Activated T-helper 17 cell treated with anti-CD3 and anti-CD28 coated beads, Interleukin-2, amount 50 U/mL, for 72 hours (primary cell): ENCODE measurements around the gene TACC2. TPM values are rescaled to one million over a fixed set of nuclear protein-coding genes. Genes with fewer than 3 reads are reported as not detected.
"Not testable (repeated sequence)": the region's sequence is repeated elsewhere in the genome, so short reads cannot be mapped to it uniquely, and the experiment has no call there.

Source experiments
- ATAC-seq: fragments of 150-1000 bp; cut with Tn5 transposase; replicated peaks from 2 replicates; pipeline ENCODE4 v1.10.0; 2021; ENCODE audit warnings: mild to moderate bottlenecking, moderate library complexity
- H3K27ac Mint-ChIP-seq: one replicate; pipeline ENCODE4 v1.8.0; 2022; ENCODE audit warnings: mixed read lengths
- H3K27me3 Mint-ChIP-seq: one replicate; pipeline ENCODE4 v1.8.0; 2022; ENCODE audit warnings: mixed read lengths
- H3K36me3 Mint-ChIP-seq: one replicate; pipeline ENCODE4 v1.8.0; 2022; ENCODE audit warnings: low read depth, mild to moderate bottlenecking, mixed read lengths
- H3K4me1 Mint-ChIP-seq: one replicate; pipeline ENCODE4 v1.8.0; 2022; ENCODE audit warnings: mixed read lengths
- H3K4me3 Mint-ChIP-seq: one replicate; pipeline ENCODE4 v1.8.0; 2022; ENCODE audit warnings: mild to moderate bottlenecking, mixed read lengths
- H3K9me3 Mint-ChIP-seq: one replicate; pipeline ENCODE4 v1.8.0; 2022; ENCODE audit warnings: mixed read lengths
- total RNA-seq, 2 donors: library from RNA; stranded (reverse); gene quantifications; one replicate each; pipeline ENCODE4 v1.2.3, GENCODE V29; 2022

The TACC2 gene
- total RNA-seq, 2 donors from 2014 or later: not detected

GRCh38 chr10:122201401-122201800, 212.4 kb downstream of the TACC2 start:
- H3K36me3 Mint-ChIP-seq: no peaks in the 10 kb centered on the region
- H3K27ac Mint-ChIP-seq: no peak overlapping the region
- H3K27me3 Mint-ChIP-seq: peaks cover 4% of the 10 kb centered on the region
- no peak for ATAC-seq
- H3K9me3 Mint-ChIP-seq: no peaks in the 10 kb centered on the region
- H3K4me1 Mint-ChIP-seq: no peaks in the 10 kb centered on the region
- no peak overlapping the region for H3K4me3 Mint-ChIP-seq

- H3K27me3 Mint-ChIP-seq: not testable (repeated sequence)
These were observed 214.2 kb downstream of the TACC2 start for GRCh38 chr10:122203180-122203579.

GRCh38 chr10:122204691-122205489, 215.9 kb downstream of the TACC2 start:
- Mint-ChIP-seq H3K4me1 (no peaks in the 10 kb centered on the region), H3K36me3 (no peaks in the 10 kb centered on the region), H3K9me3 (no peaks in the 10 kb centered on the region), H3K27me3 (peaks cover 3% of the 10 kb centered on the region), H3K27ac (no peak overlapping the region), H3K4me3 (no peak overlapping the region)
- ATAC-seq: no peak

More at GRCh38 chr10:122203180-122203579, 214.2 kb downstream of the TACC2 start:
- H3K27ac Mint-ChIP-seq, H3K36me3 Mint-ChIP-seq, H3K4me3 Mint-ChIP-seq, H3K4me1 Mint-ChIP-seq, H3K9me3 Mint-ChIP-seq, ATAC-seq: not testable (repeated sequence)

- Mint-ChIP-seq H3K36me3 (no peaks in the 10 kb centered on the region), H3K27me3 (peaks cover 11% of the 10 kb centered on the region), H3K27ac (no peak overlapping the region), H3K4me3 (no peak overlapping the region), H3K9me3 (no peaks in the 10 kb centered on the region), H3K4me1 (no peaks in the 10 kb centered on the region)
- ATAC-seq: no peak
These were observed 217.6 kb downstream of the TACC2 start for GRCh38 chr10:122206471-122207065.

- ATAC-seq: no peak
- H3K27me3 Mint-ChIP-seq: peaks cover 14% of the 10 kb centered on the region
- H3K36me3 Mint-ChIP-seq: no peaks in the 10 kb centered on the region
- H3K9me3 Mint-ChIP-seq: no peaks in the 10 kb centered on the region
- no peaks in the 10 kb centered on the region for H3K4me1 Mint-ChIP-seq
- no peak overlapping the region for H3K27ac Mint-ChIP-seq
- H3K4me3 Mint-ChIP-seq: no peak overlapping the region
These were observed 218.2 kb downstream of the TACC2 start for GRCh38 chr10:122207163-122207562.

GRCh38 chr10:122207596-122207995, 218.6 kb downstream of the TACC2 start:
- H3K4me3 Mint-ChIP-seq: no peak overlapping the region
- H3K9me3 Mint-ChIP-seq: no peaks in the 10 kb centered on the region
- no peak for ATAC-seq
- H3K27me3 Mint-ChIP-seq: peaks cover 14% of the 10 kb centered on the region
- H3K4me1 Mint-ChIP-seq: no peaks in the 10 kb centered on the region
- H3K27ac Mint-ChIP-seq: no peak overlapping the region
- H3K36me3 Mint-ChIP-seq: no peaks in the 10 kb centered on the region

GRCh38 chr10:122208571-122209430, 219.8 kb downstream of the TACC2 start:
- Mint-ChIP-seq H3K27me3 (peaks cover 17% of the 10 kb centered on the region), H3K4me1 (no peaks in the 10 kb centered on the region), H3K36me3 (no peaks in the 10 kb centered on the region), H3K4me3 (no peak overlapping the region), H3K9me3 (no peaks in the 10 kb centered on the region), H3K27ac (no peak overlapping the region)
- no peak for ATAC-seq

GRCh38 chr10:122210481-122211265, 221.7 kb downstream of the TACC2 start:
- no peak overlapping the region for H3K4me3 Mint-ChIP-seq
- no peak for ATAC-seq
- peaks cover 17% of the 10 kb centered on the region for H3K27me3 Mint-ChIP-seq
- H3K9me3 Mint-ChIP-seq: no peaks in the 10 kb centered on the region
- H3K36me3 Mint-ChIP-seq: no peaks in the 10 kb centered on the region
- H3K4me1 Mint-ChIP-seq: no peaks in the 10 kb centered on the region
- H3K27ac Mint-ChIP-seq: no peak overlapping the region

- H3K36me3 Mint-ChIP-seq: no peaks in the 10 kb centered on the region
- no peaks in the 10 kb centered on the region for H3K4me1 Mint-ChIP-seq
- no peak overlapping the region for H3K4me3 Mint-ChIP-seq
- ATAC-seq: no peak
- H3K27ac Mint-ChIP-seq: no peak overlapping the region
- no peaks in the 10 kb centered on the region for H3K9me3 Mint-ChIP-seq
- H3K27me3 Mint-ChIP-seq: peaks cover 22% of the 10 kb centered on the region
These were observed 224.4 kb downstream of the TACC2 start for GRCh38 chr10:122213364-122213763.

GRCh38 chr10:122213766-122214165, 224.8 kb downstream of the TACC2 start:
- H3K27ac Mint-ChIP-seq: no peak overlapping the region
- H3K36me3 Mint-ChIP-seq: no peaks in the 10 kb centered on the region
- peaks cover 24% of the 10 kb centered on the region for H3K27me3 Mint-ChIP-seq
- ATAC-seq: no peak
- H3K4me3 Mint-ChIP-seq: no peak overlapping the region
- no peaks in the 10 kb centered on the region for H3K9me3 Mint-ChIP-seq
- no peaks in the 10 kb centered on the region for H3K4me1 Mint-ChIP-seq

- H3K9me3 Mint-ChIP-seq: no peaks in the 10 kb centered on the region
- ATAC-seq: no peak
- no peaks in the 10 kb centered on the region for H3K4me1 Mint-ChIP-seq
- peaks cover 17% of the 10 kb centered on the region for H3K27me3 Mint-ChIP-seq
- H3K36me3 Mint-ChIP-seq: no peaks in the 10 kb centered on the region
- H3K4me3 Mint-ChIP-seq: no peak overlapping the region
- H3K27ac Mint-ChIP-seq: no peak overlapping the region
These were observed 227.1 kb downstream of the TACC2 start for GRCh38 chr10:122216047-122216446.

GRCh38 chr10:122219340-122219739, 230.4 kb downstream of the TACC2 start:
- no peak for ATAC-seq
- H3K27ac Mint-ChIP-seq: no peak overlapping the region
- no peaks in the 10 kb centered on the region for H3K36me3 Mint-ChIP-seq

GRCh38 chr10:122220736-122221135, 231.8 kb downstream of the TACC2 start:
- Mint-ChIP-seq H3K4me1 (no peaks in the 10 kb centered on the region), H3K9me3 (no peaks in the 10 kb centered on the region), H3K27me3 (peaks cover 16% of the 10 kb centered on the region), H3K4me3 (no peak overlapping the region), H3K27ac (no peak overlapping the region), H3K36me3 (no peaks in the 10 kb centered on the region)
- no peak for ATAC-seq

More at GRCh38 chr10:122219340-122219739, 230.4 kb downstream of the TACC2 start:
- Mint-ChIP-seq H3K4me1 (no peaks in the 10 kb centered on the region), H3K9me3 (no peaks in the 10 kb centered on the region), H3K27me3 (peaks cover 12% of the 10 kb centered on the region), H3K4me3 (no peak overlapping the region)

- no peaks in the 10 kb centered on the region for H3K36me3 Mint-ChIP-seq
- H3K4me3 Mint-ChIP-seq: no peak overlapping the region
- H3K27me3 Mint-ChIP-seq: peaks cover 20% of the 10 kb centered on the region
- no peaks in the 10 kb centered on the region for H3K9me3 Mint-ChIP-seq
- no peaks in the 10 kb centered on the region for H3K4me1 Mint-ChIP-seq
- no peak for ATAC-seq
- H3K27ac Mint-ChIP-seq: no peak overlapping the region
These were observed 233.0 kb downstream of the TACC2 start for GRCh38 chr10:122221958-122222357.
